Transverse colon (tissue), 4 donors: ENCODE data around the gene CARMIL1.

Experiments used
- POLR2A ChIP-seq: fragments of 450-650 bp; IDR thresholded peaks from one replicate; pipeline ENCODE4 v1.6.1; 2016; ENCODE audit warnings: antibody characterized with exemption, mild to moderate bottlenecking, moderate library complexity
- POLR2AphosphoS5 ChIP-seq, 3 donors: sonication (generic); formaldehyde crosslinking; IDR thresholded peaks; one replicate each; pipeline ENCODE4 v1.6.1; 2016; ENCODE audit warnings: antibody characterized with exemption in 3 of 3
- TF ChIP-seq, protein P1 (sequence below), 5 experiments: fragments of 200-600 bp in 3 of 5; fragments of 450-650 bp in 2 of 5; sonication (generic) in 3 of 5; IDR thresholded peaks; 1 replicate in 2 of 5; 2 replicates in 3 of 5; pipeline ENCODE4 v1.5.1; 2016 to 2017; ENCODE audit warnings: antibody characterized with exemption in 5 of 5, inconsistent platforms in 3 of 5, mild to moderate bottlenecking in 2 of 5, moderate library complexity in 1 of 5

DNA sequence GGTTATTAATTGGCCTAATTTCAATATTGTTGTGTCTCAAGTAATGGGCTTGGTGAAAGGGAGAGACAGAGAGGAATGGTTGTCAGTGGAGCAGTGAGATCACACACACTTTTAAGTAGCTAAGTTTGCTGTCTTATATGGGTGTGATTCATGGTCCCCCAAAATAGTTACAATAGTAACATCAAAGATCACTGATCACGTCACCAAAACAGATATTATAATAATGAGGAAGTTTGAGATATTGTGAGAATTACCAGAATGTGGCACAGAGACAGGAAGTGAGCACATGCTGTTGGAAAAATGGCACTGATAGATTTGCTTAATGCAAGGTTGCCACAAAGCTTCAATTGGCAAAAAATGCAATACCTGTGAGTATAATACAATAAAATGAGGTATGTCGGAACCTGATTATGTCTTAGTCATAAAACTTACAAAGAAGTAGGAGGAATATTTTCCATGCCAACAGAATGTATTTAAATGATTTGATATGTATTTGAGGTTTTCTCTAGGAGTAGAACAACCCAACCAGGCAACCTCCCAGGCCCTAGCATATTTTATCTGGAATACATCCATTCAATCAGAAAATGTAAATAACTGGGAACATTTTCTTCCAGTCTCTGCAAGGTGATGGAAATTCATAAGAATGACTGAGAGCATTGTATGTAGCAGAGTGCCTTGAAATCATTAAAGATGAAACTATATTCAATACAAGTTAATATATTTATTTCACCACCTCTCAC, 167.8 kb downstream of the CARMIL1 start:
- TF ChIP-seq, protein P1, sequence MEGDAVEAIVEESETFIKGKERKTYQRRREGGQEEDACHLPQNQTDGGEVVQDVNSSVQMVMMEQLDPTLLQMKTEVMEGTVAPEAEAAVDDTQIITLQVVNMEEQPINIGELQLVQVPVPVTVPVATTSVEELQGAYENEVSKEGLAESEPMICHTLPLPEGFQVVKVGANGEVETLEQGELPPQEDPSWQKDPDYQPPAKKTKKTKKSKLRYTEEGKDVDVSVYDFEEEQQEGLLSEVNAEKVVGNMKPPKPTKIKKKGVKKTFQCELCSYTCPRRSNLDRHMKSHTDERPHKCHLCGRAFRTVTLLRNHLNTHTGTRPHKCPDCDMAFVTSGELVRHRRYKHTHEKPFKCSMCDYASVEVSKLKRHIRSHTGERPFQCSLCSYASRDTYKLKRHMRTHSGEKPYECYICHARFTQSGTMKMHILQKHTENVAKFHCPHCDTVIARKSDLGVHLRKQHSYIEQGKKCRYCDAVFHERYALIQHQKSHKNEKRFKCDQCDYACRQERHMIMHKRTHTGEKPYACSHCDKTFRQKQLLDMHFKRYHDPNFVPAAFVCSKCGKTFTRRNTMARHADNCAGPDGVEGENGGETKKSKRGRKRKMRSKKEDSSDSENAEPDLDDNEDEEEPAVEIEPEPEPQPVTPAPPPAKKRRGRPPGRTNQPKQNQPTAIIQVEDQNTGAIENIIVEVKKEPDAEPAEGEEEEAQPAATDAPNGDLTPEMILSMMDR (IDR thresholded peaks at IDR 0.05), result no peak
- TF ChIP-seq POLR2A (no peak), POLR2AphosphoS5 (IDR thresholded peaks at IDR 0.05) (no peak)
